VCaP (cell line): ENCODE data around the gene FLT4.

Experiments used
- H3K27ac ChIP-seq: fragments of 450-650 bp; 2 replicates; pipeline ENCODE4 v1.5.1; 2017
- CTCF ChIP-seq: fragments of 450-650 bp; conservative IDR thresholded peaks from 2 replicates; pipeline ENCODE4 v1.5.1; 2017; ENCODE audit warnings: mild to moderate bottlenecking, moderate library complexity

Gene FLT4

GRCh38 chr5:180591311-180591887 lies 58.0 kb downstream of the FLT4 start, which contains the start of gene SCGB3A1:
Gene SCGB3A1 (minus strand): TSS chr5:180591499. CDS start chr5:180591462, 37 bp downstream.
- no peak for TF ChIP-seq CTCF
- H3K27ac ChIP-seq, result peak within 1 kb of the TSS; percentile 76; the same call in 1 of the 2 replicates

DNA sequence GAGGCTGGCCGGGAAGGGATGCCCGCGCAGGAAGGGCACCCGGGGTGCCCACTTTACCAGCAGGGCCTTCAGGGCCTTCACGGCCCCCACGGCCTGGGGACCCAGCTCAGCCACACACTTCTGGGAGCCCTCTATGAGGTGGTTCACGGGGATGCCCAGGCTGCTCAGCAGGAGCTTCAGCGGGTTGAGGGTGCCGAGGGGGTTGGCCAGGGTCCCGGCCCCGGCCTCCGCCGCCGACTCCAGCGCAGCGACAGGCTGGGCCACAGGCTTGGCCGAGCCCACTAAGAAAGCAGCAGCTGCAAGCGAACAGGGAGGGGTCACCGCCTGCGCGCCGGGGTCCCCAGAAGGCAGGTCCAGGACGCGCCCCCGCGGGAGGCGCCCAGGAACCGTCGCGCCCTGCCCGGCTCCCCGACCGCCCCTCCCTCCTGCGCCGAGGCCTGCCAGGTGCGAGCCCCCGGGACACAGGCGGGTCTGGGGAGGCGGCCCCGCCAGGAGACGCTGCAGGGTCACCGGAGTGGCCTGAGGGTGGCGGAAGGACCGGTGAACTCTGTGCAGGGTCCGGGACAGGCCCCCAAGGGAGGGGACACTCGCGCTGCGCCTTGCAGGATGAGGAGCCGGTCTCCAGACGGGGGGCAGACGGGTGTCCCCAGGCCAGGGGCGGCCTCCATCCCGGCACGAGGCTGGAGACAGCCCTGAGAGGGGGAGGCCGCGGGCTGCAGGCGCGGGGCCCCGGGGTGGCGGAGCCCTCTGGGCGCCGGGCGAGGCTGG lies 58.7 kb downstream of the FLT4 start:
- TF ChIP-seq CTCF, result no peak
- H3K27ac ChIP-seq, result peak overlapping the region; percentile 76; the same call in 1 of the 2 replicates

DNA sequence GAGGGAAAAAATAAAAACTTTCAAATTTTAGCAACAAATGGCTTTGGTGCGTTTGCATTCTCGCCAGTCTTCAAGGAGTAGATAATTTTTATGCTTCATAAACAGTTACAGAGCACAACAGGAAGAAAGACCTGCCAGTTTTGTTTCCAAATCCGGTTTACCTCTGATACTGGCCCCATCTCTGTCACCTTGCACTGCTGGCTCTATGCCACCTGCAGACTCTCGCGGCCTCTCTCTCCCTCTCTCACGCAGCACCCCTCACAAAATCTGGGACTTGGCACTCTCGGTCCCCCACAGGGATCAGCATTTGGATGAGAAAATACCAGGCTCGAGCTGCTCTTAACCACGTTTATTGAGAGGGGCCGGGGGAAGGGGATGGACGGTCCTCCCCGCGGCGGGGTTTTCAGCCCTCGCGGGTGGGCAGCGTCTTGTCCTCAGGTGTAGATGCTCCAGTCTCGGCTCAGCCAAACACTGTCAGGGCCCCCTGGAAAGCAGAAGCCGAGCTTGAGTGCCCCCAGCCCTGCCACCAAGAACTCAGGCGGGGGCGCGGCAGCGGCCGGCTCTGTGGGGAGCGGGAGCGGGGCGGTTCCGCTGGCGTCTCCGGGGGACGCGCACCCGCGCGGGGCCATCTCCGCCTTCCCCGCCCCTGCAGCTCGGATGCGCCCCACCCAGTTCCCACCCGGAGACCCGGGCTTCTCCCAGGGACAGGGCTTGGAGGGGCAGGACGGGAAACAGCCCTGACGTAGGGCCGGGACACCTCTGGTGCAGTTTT lies 59.4 kb downstream of the FLT4 start:
- TF ChIP-seq CTCF, result no peak
- peak overlapping the region; percentile 76 for H3K27ac ChIP-seq

DNA sequence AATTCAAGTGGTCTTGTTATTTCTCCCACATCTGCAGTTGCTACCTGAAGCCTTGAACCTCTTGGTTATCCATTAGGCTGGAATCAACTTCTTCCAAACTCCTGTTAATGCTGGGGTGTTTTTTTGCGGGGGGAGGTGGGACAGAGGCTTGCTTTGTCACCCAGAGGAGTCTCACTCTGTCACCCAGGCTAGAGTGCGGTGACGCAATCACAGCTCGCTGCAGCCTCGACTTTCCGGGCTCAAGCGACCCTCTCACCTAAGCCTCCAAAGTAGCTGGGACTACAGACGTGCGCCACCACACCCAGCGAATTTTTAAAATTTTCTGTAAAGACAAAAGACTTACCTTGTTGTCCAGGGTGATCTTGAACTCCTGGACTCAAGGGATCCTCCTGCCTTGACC lies 62.5 kb downstream of the FLT4 start:
- TF ChIP-seq CTCF, result no peak
- H3K27ac ChIP-seq, result no peak overlapping the region

- no peak for TF ChIP-seq CTCF
- H3K27ac ChIP-seq, result no peak overlapping the region
Observed at GRCh38 chr5:180586204-180586603, 63.2 kb downstream of the FLT4 start.

- no peak for TF ChIP-seq CTCF
- no peak overlapping the region for H3K27ac ChIP-seq
Observed at GRCh38 chr5:180583738-180584137, 65.7 kb downstream of the FLT4 start.

DNA sequence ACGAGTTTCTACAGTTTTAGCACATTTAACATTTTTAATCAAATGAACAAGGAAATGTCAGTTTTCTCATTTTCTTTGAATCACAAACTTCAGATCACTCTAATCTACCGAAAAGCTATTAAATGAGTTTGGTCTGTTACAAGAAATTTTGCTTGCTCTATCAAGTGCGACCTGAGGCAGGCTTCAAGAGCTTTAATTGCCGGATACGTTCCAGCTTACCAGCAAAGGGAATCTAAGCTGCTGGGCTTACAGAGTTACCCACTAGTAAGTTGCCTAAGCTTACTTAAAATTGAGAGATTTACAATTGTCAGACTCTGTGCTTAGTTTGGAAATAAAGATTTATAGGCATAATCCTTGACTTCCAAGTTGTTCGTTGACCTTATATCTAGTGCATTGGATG lies 68.7 kb downstream of the FLT4 start:
- no peak for TF ChIP-seq CTCF
- H3K27ac ChIP-seq, result no peak overlapping the region
